GM12878 (cell line): ENCODE data around the gene UROC1. TPM values are rescaled to one million over a fixed set of nuclear protein-coding genes. Genes with fewer than 3 reads are reported as not detected.

Experiments used
- ATAC-seq: fragments of 200-7000 bp; cut with Tn5 transposase; 3 replicates; pipeline ENCODE4 v1.9.1; 2020; ENCODE audit warnings: mild to moderate bottlenecking, moderate library complexity
- BruUV-seq: library from RNA; stranded (reverse); fragments of 400-500 nt; replicated peaks from 2 replicates; lab custom pipeline; 2021; lab: Mats Ljungman, UMichigan
- CTCF ChIA-PET: fragments of 300-600 bp; sonication (Branson Sonifier 250); formaldehyde crosslinking; extraction: SDS; loops from one replicate; lab custom pipeline; 2021; ENCODE audit warnings: inconsistent platforms; lab: Yijun Ruan, JAX
- POLR2A ChIA-PET: fragments of 350-600 bp; formaldehyde crosslinking; extraction: SDS; loops from one replicate; lab custom pipeline; 2021; ENCODE audit warnings: inconsistent platforms; lab: Charles Lee
- RAD21 ChIA-PET: fragments of 300-600 bp; sonication (Branson Sonifier 250); formaldehyde crosslinking; loops from one replicate; lab custom pipeline; 2023; ENCODE audit warnings: antibody characterized with exemption; ENCODE audit not compliant: unreplicated experiment; lab: Charles Lee
- SMC1A ChIA-PET: fragments of 300-600 bp; sonication (Branson Sonifier 250); formaldehyde crosslinking; loops from one replicate; lab custom pipeline; 2023; ENCODE audit not compliant: unreplicated experiment, uncharacterized antibody; lab: Charles Lee
- DNase-seq: peaks from one replicate; pipeline ENCODE4 v3.0.0-alpha.2; 2011; ENCODE audit warnings: low read depth, low spot score
- FAIRE-seq: peaks from 3 replicates; lab custom pipeline; 2011; peaks lifted over from hg19 to GRCh38; lab: Jason Lieb, UNC
- H2AFZ ChIP-seq: 2 replicates; pipeline ENCODE4 v1.6.0; 2011; ENCODE audit warnings: low read depth, low read length, control low read depth; ENCODE audit not compliant: control insufficient read depth
- H3K27ac ChIP-seq: 2 replicates; pipeline ENCODE4 v1.5.1; 2011; ENCODE audit warnings: control low read depth; ENCODE audit not compliant: control insufficient read depth, insufficient read depth
- H3K27me3 ChIP-seq, 2 experiments: replicated peaks in 1 of 2; 2 replicates each; pipeline versions ENCODE4 v1.6.0 to v1.6.1; 2011; ENCODE audit warnings: low read length in 1 of 2; ENCODE audit not compliant: control insufficient read depth in 2 of 2, insufficient read depth in 2 of 2
- H3K36me3 ChIP-seq, 2 experiments: 2 replicates each; pipeline ENCODE4 v1.5.1; 2011; ENCODE audit warnings: low read length in 1 of 2; ENCODE audit not compliant: control insufficient read depth in 2 of 2, insufficient read depth in 2 of 2
- H3K4me1 ChIP-seq: 2 replicates; pipeline ENCODE4 v1.6.1; 2011; ENCODE audit warnings: mild to moderate bottlenecking, low read length, moderate library complexity, mixed read lengths; ENCODE audit not compliant: control insufficient read depth, insufficient read depth
- H3K4me2 ChIP-seq: 2 replicates; pipeline ENCODE4 v1.6.0; 2011; ENCODE audit warnings: control low read depth; ENCODE audit not compliant: control insufficient read depth, insufficient read depth
- H3K4me3 ChIP-seq: fragments of 200-600 bp; sonication (generic); 2 replicates; pipeline ENCODE4 v1.5.1; 2016
- H3K79me2 ChIP-seq: 2 replicates; pipeline ENCODE4 v1.6.0; 2011; ENCODE audit warnings: low read length; ENCODE audit not compliant: control insufficient read depth, insufficient read depth
- H3K9ac ChIP-seq: 2 replicates; pipeline ENCODE4 v1.8.0; 2011; ENCODE audit warnings: low read length, control low read depth, mixed read lengths; ENCODE audit not compliant: control insufficient read depth, insufficient read depth
- H3K9me3 ChIP-seq: replicated peaks from 3 replicates; pipeline ENCODE4 v1.5.1; 2011; ENCODE audit warnings: mild to moderate bottlenecking, low read length; ENCODE audit not compliant: control insufficient read depth, insufficient read depth
- H4K20me1 ChIP-seq: 2 replicates; pipeline ENCODE4 v1.6.0; 2011; ENCODE audit not compliant: control insufficient read depth, insufficient read depth
- CEBPZ ChIP-seq: fragments of 150-350 bp; IDR thresholded peaks from 2 replicates; pipeline ENCODE4 v1.6.1; 2016; ENCODE audit warnings: low read depth, low read length
- CHD1 ChIP-seq: IDR thresholded peaks from 2 replicates; pipeline ENCODE4 v1.6.1; 2012; ENCODE audit warnings: low read depth, low read length, improper control_type of control experiment
- CREB1 ChIP-seq: IDR thresholded peaks from 2 replicates; pipeline ENCODE4 v1.6.1; 2012; ENCODE audit warnings: low read depth, mild to moderate bottlenecking, inconsistent platforms
- EGR1 ChIP-seq, 2 experiments: IDR thresholded peaks; 1 replicate in 1 of 2; 2 replicates in 1 of 2; pipeline ENCODE4 v1.6.1; 2011 to 2012; ENCODE audit warnings: low read depth in 2 of 2, low read length in 2 of 2, borderline replicate concordance in 1 of 2, mild to moderate bottlenecking in 1 of 2, moderate library complexity in 1 of 2
- MEF2B ChIP-seq: fragments of 450-650 bp; IDR thresholded peaks from 2 replicates; pipeline ENCODE4 v1.6.1; 2018; ENCODE audit warnings: mild to moderate bottlenecking, moderate library complexity; ENCODE audit not compliant: partially characterized antibody, poor library complexity, severe bottlenecking
- NR2F1 ChIP-seq: fragments of 450-650 bp; conservative IDR thresholded peaks from 2 replicates; pipeline ENCODE4 v1.6.1; 2017; ENCODE audit warnings: mild to moderate bottlenecking
- RCOR1 ChIP-seq: conservative IDR thresholded peaks from 2 replicates; pipeline ENCODE4 v1.6.1; 2012; ENCODE audit warnings: low read depth, low read length, improper control_type of control experiment
- SMC3 ChIP-seq: IDR thresholded peaks from 2 replicates; pipeline ENCODE4 v1.6.1; 2011; ENCODE audit warnings: low read length, improper control_type of control experiment, borderline replicate concordance
- SUZ12 ChIP-seq: fragments of 200-600 bp; sonication (generic); IDR thresholded peaks from one replicate; pipeline ENCODE4 v1.6.1; 2018; ENCODE audit warnings: antibody characterized with exemption, mild to moderate bottlenecking; ENCODE audit not compliant: unreplicated experiment
- ZBTB40 ChIP-seq: fragments of 450-650 bp; IDR thresholded peaks from 2 replicates; pipeline ENCODE4 v1.6.1; 2016; ENCODE audit warnings: mild to moderate bottlenecking, moderate library complexity, borderline replicate concordance
- ZNF207 ChIP-seq: fragments of 450-650 bp; IDR thresholded peaks from 2 replicates; pipeline ENCODE4 v1.6.1; 2014; ENCODE audit warnings: antibody characterized with exemption, mild to moderate bottlenecking, borderline replicate concordance
- WGBS: methylation state at CpG from one replicate; pipeline ENCODE4 v1.1.6; 2016; ENCODE audit warnings: low lambda C conversion rate; ENCODE audit not compliant: insufficient replicate concordance, insufficient coverage; ENCODE audit errors: missing lambda C conversion rate; 5-methylcytosine and 5-hydroxymethylcytosine counted together
- in situ Hi-C: fragments of 300-500 bp; cut with MboI; formaldehyde crosslinking; loops from 9 replicates; pipeline ENCODE4 v1.14.3; 2018; ENCODE audit warnings: mixed read lengths
- intact Hi-C: fragments of 100-400 bp; cut with micrococcal nuclease; formaldehyde crosslinking; loops from one replicate; pipeline ENCODE4 v1.14.2; 2022; ENCODE audit not compliant: unreplicated experiment
- polyA plus RNA-seq, 11 experiments: library from polyadenylated mRNA; depleted of rRNA in 4 of 11; unstranded in 6 of 11; stranded (reverse) in 5 of 11; fragments of >200 nt; fragmentation: Nextera tagmentation in 4 of 11; fragmentation: Illumina TruSeq in 1 of 11; extraction: Ambion mirVana in 4 of 11; extraction: Trizol in 1 of 11; gene quantifications; 1 replicate in 1 of 11; 2 replicates in 10 of 11; pipeline versions ENCODE4 v1.2.1 to v1.2.3, GENCODE V29; 2011 to 2016; ENCODE audit warnings: inconsistent platforms in 2 of 11, missing spikeins in 2 of 11, low read depth in 1 of 11
- total RNA-seq, 4 experiments: library from RNA; depleted of rRNA in 3 of 4; stranded (reverse); fragments of >200 nt in 3 of 4; fragmentation: Illumina TruSeq in 1 of 4; extraction: Trizol in 1 of 4; gene quantifications; 2 replicates each; pipeline versions ENCODE4 v1.2.1 to v1.2.3, GENCODE V29; 2013 to 2021

The UROC1 gene
- total and polyA plus RNA-seq, 10 of the 15 experiments (the other 5 are each of a cell fraction or from before 2014, with no cell fraction given), result 0.04 TPM; not detected in 9

- H3K4me2 ChIP-seq, result no peak overlapping the region
- WGBS, result 47% methylated on average over 6 of the region's 6 CpGs
- no peaks in the 10 kb centered on the region for H3K36me3 ChIP-seq
- intact Hi-C loops (no loop called here), in situ Hi-C loops (no loop called here)
- no peak overlapping the region for H2AFZ ChIP-seq
- no TSS peak for BruUV-seq
- H3K4me3 ChIP-seq, result no peak overlapping the region
- ChIA-PET CTCF (no interaction called here), POLR2A (no interaction called here), SMC1A (no interaction called here), RAD21 (no interaction called here)
- H3K79me2 ChIP-seq, result no peaks in the 10 kb centered on the region
- ATAC-seq (no peak), DNase-seq (no peak), FAIRE-seq (no peak)
- H4K20me1 ChIP-seq, result no peaks in the 10 kb centered on the region
- no peaks in the 10 kb centered on the region; the same call in 2 of the 3 replicates for H3K9me3 ChIP-seq
- TF ChIP-seq SUZ12 (no peak), CREB1 (no peak), ZBTB40 (no peak)
- H3K4me1 ChIP-seq, result no peaks in the 10 kb centered on the region
- no peak overlapping the region for H3K9ac ChIP-seq
- H3K27ac ChIP-seq, result no peak overlapping the region
- H3K27me3 ChIP-seq, result no peaks in the 10 kb centered on the region; a peak in 2 of 4 replicates
These were observed 40.2 kb upstream of the UROC1 start for GRCh38 chr3:126557761-126558160.

GRCh38 chr3:126557415-126557745 is 39.8 kb upstream of the UROC1 start:
- Histone ChIP-seq H3K4me1 (no peaks in the 10 kb centered on the region), H3K36me3 (no peaks in the 10 kb centered on the region), H3K79me2 (no peaks in the 10 kb centered on the region), H3K9me3 (no peaks in the 10 kb centered on the region), H2AFZ (no peak overlapping the region), H3K4me2 (no peak overlapping the region), H3K27ac (no peak overlapping the region), H3K27me3 (no peaks in the 10 kb centered on the region; a peak in 2 of 4 replicates), H4K20me1 (no peaks in the 10 kb centered on the region), H3K4me3 (no peak overlapping the region), H3K9ac (no peak overlapping the region)
- no peak for DNase-seq
- ChIA-PET RAD21 (no interaction called here), POLR2A (no interaction called here), SMC1A (no interaction called here), CTCF (no interaction called here)
- ATAC-seq, result no peak
- intact Hi-C loops (no loop called here), in situ Hi-C loops (no loop called here)
- FAIRE-seq, result no peak
- 49% methylated on average over 11 of the region's 11 CpGs for WGBS
- no TSS peak for BruUV-seq
- TF ChIP-seq CHD1 (no peak), NR2F1 (no peak), RCOR1 (no peak), ZNF207 (no peak), MEF2B (no peak), SMC3 (no peak), CEBPZ (no peak), EGR1 (IDR thresholded peaks at IDR 0.05; ENCODE audit: borderline replicate concordance in 1 of 2, low read depth in 2 of 2, low read length in 2 of 2) (no peak)
